Gastroesophageal sphincter (tissue), 3 donors: ENCODE measurements around the gene CNTNAP2.

Source experiments
- CTCF ChIP-seq, 4 experiments: fragments of 200-600 bp in 2 of 4; fragments of 450-650 bp in 2 of 4; sonication (generic) in 1 of 4; IDR thresholded peaks; one replicate each; pipeline ENCODE4 v1.5.1; 2017 to 2019; ENCODE audit warnings: antibody characterized with exemption in 4 of 4, mild to moderate bottlenecking in 2 of 4, moderate library complexity in 2 of 4
- EP300 ChIP-seq: sonication (generic); formaldehyde crosslinking; IDR thresholded peaks from one replicate; pipeline ENCODE4 v1.6.1; 2017; ENCODE audit warnings: antibody characterized with exemption, mild to moderate bottlenecking
- POLR2A ChIP-seq, 2 donors: fragments of 450-650 bp; IDR thresholded peaks; one replicate each; pipeline ENCODE4 v1.6.1; 2017; ENCODE audit warnings: antibody characterized with exemption in 2 of 2, mild to moderate bottlenecking in 2 of 2, moderate library complexity in 1 of 2

- TF ChIP-seq CTCF (IDR thresholded peaks at IDR 0.05) (peak; percentile 32 to 59 (median 43)), POLR2A (IDR thresholded peaks at IDR 0.05) (no peak), EP300 (no peak)
These were observed 26.5 kb upstream of the CNTNAP2 start for GRCh38 chr7:146090023-146090645.
